ENCODE results near the gene SPTBN1.

Gene SPTBN1

GRCh38 chr2:54577944-54578647 lies 122.0 kb downstream of the SPTBN1 start:
- DNase-seq = no peak

GRCh38 chr2:54578648-54579045 lies 122.5 kb downstream of the SPTBN1 start:
- DNase-seq = no peak

- DNase-seq = no peak
Measured at GRCh38 chr2:54579061-54579681, 123.0 kb downstream of the SPTBN1 start.

GRCh38 chr2:54579682-54580620 lies 123.8 kb downstream of the SPTBN1 start:
- DNase-seq = peak in 1 of 3 donors; percentile 38

GRCh38 chr2:54581326-54582039 lies 125.4 kb downstream of the SPTBN1 start:
- DNase-seq = peak in 1 of 3 donors; percentile 35

GRCh38 chr2:54582987-54583386 lies 126.9 kb downstream of the SPTBN1 start:
- no peak for DNase-seq

- DNase-seq = no peak
Measured at GRCh38 chr2:54584598-54584997, 128.5 kb downstream of the SPTBN1 start.

GRCh38 chr2:54585136-54585733 lies 129.1 kb downstream of the SPTBN1 start:
- no peak for DNase-seq

GRCh38 chr2:54586062-54586461 lies 129.9 kb downstream of the SPTBN1 start:
- DNase-seq = no peak

- DNase-seq = no peak
Measured at GRCh38 chr2:54586494-54586893, 130.4 kb downstream of the SPTBN1 start.

GRCh38 chr2:54587171-54588016 lies 131.3 kb downstream of the SPTBN1 start:
- DNase-seq = no peak

- no peak for DNase-seq
Measured at GRCh38 chr2:54588244-54588899, 132.2 kb downstream of the SPTBN1 start.

- DNase-seq = no peak
Measured at GRCh38 chr2:54589038-54589339, 132.9 kb downstream of the SPTBN1 start.

GRCh38 chr2:54589340-54590215 lies 133.5 kb downstream of the SPTBN1 start:
- no peak for DNase-seq

- no peak for DNase-seq
Measured at GRCh38 chr2:54590216-54591120, 134.3 kb downstream of the SPTBN1 start.

GRCh38 chr2:54591551-54591950 lies 135.4 kb downstream of the SPTBN1 start:
- DNase-seq = no peak

GRCh38 chr2:54593249-54593648 lies 137.1 kb downstream of the SPTBN1 start:
- DNase-seq = no peak

- DNase-seq = no peak
Measured at GRCh38 chr2:54594048-54594447, 137.9 kb downstream of the SPTBN1 start.
